ENCODE data around the gene AMELX.

AMELX gene

DNA sequence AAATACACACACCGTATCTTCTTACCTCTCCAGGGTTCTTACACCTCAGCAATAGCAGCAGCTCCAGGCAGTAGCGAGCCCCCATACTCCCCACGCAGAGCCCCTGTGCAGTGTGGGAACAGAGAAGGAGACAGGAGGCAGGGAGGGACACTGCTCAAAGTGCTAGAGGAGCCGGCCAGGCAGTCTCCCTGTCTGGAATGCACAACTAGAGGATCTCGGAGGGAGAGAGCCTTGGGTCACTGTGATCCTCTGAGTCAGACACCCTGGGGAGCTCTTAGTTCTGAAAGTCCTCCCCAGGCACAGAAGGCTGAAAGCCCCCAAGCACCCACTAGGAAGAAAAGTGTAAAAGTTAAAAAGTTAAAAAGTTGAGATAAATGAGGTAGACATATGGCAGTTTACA, 16.0 kb downstream of the AMELX start:
- TF ChIP-seq, protein P1, sequence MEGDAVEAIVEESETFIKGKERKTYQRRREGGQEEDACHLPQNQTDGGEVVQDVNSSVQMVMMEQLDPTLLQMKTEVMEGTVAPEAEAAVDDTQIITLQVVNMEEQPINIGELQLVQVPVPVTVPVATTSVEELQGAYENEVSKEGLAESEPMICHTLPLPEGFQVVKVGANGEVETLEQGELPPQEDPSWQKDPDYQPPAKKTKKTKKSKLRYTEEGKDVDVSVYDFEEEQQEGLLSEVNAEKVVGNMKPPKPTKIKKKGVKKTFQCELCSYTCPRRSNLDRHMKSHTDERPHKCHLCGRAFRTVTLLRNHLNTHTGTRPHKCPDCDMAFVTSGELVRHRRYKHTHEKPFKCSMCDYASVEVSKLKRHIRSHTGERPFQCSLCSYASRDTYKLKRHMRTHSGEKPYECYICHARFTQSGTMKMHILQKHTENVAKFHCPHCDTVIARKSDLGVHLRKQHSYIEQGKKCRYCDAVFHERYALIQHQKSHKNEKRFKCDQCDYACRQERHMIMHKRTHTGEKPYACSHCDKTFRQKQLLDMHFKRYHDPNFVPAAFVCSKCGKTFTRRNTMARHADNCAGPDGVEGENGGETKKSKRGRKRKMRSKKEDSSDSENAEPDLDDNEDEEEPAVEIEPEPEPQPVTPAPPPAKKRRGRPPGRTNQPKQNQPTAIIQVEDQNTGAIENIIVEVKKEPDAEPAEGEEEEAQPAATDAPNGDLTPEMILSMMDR (IDR thresholded peaks at IDR 0.05) = no peak

DNA sequence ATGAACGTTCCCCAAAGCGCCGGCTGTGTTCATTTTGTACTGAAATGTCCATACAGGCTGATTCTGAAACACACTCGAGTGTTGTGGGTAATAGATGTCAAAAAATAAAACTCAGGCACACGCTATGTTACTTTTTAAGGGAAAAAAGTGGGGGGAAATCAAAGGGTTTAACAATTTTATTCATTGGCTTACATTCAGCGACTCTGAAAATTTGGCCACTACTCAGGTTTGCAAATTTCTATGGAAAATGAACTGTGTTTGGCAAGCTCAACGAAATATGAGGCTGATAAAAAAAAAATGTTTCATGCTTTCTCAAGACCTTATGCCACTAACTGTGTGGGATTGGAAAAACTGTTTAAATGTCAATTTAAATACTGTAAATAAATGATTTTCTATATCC, 18.5 kb downstream of the AMELX start:
- TF ChIP-seq, protein P1 (IDR thresholded peaks at IDR 0.05) = no peak

DNA sequence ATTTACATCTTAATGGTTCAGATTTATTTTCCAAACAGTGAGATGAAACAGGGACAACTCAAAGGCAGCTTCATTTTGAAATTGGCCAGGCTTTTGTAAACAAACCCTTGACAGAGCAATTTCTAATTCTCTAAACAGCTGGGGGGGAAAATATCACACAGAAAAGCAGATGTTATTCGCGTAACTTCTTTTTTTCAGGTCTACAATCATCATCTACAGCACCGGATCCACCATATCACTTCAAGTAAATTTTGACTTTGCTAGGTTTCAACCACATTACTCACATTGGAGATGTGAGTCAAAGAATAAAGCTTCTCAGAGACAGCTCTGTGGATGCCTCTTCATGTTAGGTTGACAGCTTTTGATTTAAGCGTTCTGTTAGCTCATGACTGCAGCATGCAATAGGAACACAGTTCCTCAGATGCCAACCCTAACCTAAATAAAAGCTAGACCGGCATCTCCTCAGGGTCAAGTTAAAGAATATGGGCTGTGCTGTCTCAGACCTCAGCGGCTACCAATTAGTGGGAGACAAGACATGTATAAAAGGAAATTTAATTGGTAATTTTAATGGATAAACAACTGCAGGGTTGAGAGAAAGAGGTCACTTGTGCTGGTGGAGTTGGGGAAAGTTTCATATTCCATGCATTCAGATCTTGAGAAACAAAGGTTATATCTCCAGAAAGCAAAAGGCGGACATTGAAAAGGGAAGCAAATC, 26.8 kb downstream of the AMELX start:
- TF ChIP-seq, protein P1 (IDR thresholded peaks at IDR 0.05) = no peak

DNA sequence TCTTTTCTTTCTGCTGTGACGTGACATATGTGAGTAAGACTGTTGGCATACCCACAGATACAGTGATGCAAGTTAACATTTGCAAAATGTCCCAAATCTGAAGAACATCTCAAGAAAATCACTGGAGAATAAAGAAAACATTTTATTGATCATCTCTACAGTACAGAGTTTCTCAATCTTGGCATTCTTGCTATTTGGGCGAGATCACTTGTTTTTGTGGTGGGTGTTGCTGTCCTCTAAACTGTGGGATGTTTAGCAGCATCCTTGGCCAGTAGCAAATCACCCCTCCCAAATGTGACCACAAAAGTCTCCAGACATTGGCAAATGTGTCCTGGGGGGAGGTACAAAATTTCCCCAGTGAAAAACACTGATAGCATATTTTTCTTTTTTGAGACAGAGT, 28.8 kb downstream of the AMELX start:
- TF ChIP-seq, protein P1 (IDR thresholded peaks at IDR 0.05) = no peak

DNA sequence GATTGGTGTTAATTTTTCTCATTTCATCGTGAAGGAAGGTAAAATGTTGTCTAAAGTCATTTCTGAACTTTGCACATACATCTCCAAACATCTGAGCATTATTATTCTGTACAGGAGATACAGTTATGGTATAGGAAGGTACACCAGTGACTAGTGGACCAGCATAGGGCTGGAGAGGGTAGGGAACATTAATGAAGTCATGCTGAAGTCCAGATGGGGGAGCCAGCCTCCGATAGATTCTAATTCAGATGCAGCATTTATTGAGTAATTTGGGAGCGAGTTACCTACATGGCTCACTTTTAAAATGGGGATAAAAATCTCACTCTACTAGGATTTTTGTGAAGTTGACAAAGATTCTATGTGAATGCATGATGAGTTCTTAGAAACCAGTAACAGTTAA, 34.9 kb downstream of the AMELX start:
- TF ChIP-seq, protein P1 (IDR thresholded peaks at IDR 0.05) = no peak

DNA sequence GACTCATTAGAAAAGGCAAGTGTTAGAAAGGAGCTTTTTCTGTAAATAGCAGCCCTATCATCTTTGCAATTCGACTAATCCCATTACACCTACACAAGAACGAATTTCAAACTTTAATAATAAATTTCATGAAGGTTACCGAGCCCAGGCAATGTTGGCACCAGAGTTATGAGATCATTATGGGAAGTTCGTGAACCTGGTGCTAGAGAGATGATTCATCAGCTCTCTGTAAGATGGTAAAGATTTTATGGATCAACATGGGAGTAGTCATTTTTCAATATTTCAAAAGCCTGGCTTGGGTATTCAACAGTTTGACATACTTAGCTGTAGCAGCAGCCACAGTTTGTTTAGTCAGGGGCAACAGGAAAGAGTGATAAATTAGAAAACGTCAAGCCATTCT, 35.8 kb downstream of the AMELX start:
- TF ChIP-seq, protein P1 (IDR thresholded peaks at IDR 0.05) = no peak

DNA sequence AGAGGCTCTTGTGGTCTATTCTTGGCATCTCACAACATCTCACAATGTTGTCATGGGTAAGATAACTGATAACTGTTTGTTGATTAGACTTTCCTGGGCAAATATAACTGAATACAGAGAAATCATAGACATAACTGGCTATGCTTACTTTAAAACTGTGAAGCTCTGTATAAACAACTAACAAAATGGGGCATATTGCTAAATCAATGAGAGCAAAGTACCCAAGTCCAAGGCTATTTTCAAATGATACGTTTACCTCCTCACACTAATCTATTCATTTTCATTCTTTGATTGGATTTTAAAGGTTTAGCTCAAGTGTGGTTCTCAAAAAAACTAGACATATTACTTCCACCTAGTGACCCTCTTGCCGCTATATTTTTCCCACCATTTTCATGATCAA, 38.6 kb downstream of the AMELX start:
- TF ChIP-seq, protein P1 (IDR thresholded peaks at IDR 0.05) = no peak

DNA sequence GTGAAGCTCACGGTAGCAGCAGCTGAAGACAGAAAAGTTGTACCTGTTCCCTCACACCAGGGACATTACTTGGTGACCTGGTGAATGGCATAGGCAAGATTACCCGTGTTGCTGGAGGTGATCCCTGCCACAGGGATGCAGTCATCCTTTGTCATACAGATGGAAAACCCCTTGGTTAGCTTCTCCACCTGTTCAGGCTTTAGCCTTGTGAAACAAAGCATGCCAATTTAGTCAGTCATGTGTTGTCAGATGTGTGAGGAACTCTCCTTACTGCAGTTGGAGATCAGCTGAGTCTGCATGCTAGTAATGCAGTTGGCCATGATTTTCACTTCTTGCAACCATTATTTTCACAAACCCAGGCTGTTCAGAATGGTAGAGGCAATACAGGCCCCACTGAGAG, 41.0 kb downstream of the AMELX start:
- TF ChIP-seq, protein P1 (IDR thresholded peaks at IDR 0.05) = no peak

Measured in LNCAP (cell line).